ENCODE data around the gene DNAH2.
"Not testable (repeated sequence)": the region's sequence is repeated elsewhere in the genome, so short reads cannot be mapped to it uniquely, and the experiment has no call there.

DNAH2 gene

DNA sequence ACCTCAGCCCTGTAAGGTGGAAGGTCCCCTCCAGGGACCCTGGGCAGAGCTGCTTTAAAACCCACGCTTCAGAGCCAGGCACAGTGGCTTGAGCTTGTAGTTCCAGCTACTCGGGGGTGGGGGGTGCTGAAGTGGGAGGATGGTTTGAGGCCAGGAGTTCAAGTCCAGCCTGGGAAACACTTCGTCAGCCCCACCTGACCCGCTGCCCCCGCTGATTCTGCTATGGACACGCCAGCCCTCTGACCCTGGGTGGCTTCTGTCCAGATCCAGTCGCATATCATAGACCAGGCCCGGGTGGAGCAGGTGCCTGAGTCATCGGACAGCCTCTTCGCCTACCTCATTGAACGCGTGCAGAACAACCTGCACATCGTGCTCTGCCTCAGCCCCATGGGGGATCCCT lies 81.3 kb downstream of the DNAH2 start:
- H3K27me3 ChIP-seq (ENCODE audit: control insufficient read depth, insufficient read depth, low read length) = no peaks in the 10 kb centered on the region
- WGBS (ENCODE audit: insufficient coverage, insufficient read length) = no CpG with 5 or more reads among the region's 13 CpGs
- H3K36me3 ChIP-seq (ENCODE audit: control insufficient read depth, insufficient read depth, low read length) = no peaks in the 10 kb centered on the region
- no peak overlapping the region for H3K27ac ChIP-seq (ENCODE audit: low read length)
- H3K4me1 ChIP-seq (ENCODE audit: control insufficient read depth, insufficient read depth, low read length) = no peaks in the 10 kb centered on the region
- H3K9me3 ChIP-seq (ENCODE audit: control insufficient read depth, insufficient read depth, low read length) = no peaks in the 10 kb centered on the region
- no peak for DNase-seq (ENCODE audit: low read depth, low spot score)
- H3K4me3 ChIP-seq (ENCODE audit: low read length) = no peak overlapping the region

DNA sequence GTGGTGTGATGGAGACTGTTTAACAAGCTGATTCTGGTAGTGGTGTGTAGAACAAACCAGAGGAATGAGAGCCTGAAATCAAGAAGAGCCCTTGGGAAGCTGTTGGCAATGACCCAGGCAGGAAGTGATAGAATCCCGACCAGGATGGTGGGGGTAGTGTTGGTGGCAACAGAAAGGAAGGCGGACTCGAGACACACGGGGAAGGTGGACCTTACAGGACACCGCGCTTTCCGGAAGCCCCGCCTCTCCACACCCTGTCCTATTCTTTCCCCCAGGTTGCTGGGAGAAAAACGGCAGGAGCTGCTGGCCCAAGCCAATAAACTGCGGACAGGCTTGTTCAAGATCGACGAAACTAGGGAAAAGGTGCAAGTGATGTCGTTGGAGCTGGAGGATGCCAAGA lies 86.4 kb downstream of the DNAH2 start:
- DNase-seq (ENCODE audit: low read depth, low spot score) = no peak
- Histone ChIP-seq H3K36me3 (ENCODE audit: control insufficient read depth, insufficient read depth, low read length) (no peaks in the 10 kb centered on the region), H3K27ac (ENCODE audit: low read length) (no peak overlapping the region), H3K9me3 (ENCODE audit: control insufficient read depth, insufficient read depth, low read length) (no peaks in the 10 kb centered on the region), H3K27me3 (ENCODE audit: control insufficient read depth, insufficient read depth, low read length) (no peaks in the 10 kb centered on the region), H3K4me1 (ENCODE audit: control insufficient read depth, insufficient read depth, low read length) (no peaks in the 10 kb centered on the region), H3K4me3 (ENCODE audit: low read length) (no peak overlapping the region)
- WGBS (ENCODE audit: insufficient coverage, insufficient read length) = no CpG with 5 or more reads among the region's 13 CpGs

DNA sequence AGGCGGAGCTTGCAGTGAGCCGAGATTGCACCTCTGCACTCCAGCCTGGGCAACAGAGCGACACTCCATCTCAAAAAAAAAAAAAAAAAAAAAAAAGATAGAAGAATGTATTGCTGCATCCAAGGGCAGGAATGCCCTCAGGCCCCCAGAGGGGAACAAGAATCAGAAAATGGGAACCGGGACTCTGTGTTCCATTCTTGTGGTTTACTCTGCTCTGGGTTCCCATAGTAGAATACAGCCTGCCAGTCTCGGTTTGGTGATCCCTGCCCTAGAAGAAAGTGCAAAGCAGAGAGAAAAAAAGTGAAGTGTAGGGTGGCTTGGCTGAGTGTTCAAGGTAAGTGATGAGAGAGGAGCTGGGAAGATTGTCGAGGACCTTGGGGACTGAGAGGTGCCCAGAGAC lies 89.0 kb downstream of the DNAH2 start:
- no peaks in the 10 kb centered on the region for H3K9me3 ChIP-seq (ENCODE audit: control insufficient read depth, insufficient read depth, low read length)
- no peak for DNase-seq (ENCODE audit: low read depth, low spot score)
- no peak overlapping the region for H3K4me3 ChIP-seq (ENCODE audit: low read length)
- no peaks in the 10 kb centered on the region for H3K36me3 ChIP-seq (ENCODE audit: control insufficient read depth, insufficient read depth, low read length)
- no peaks in the 10 kb centered on the region for H3K4me1 ChIP-seq (ENCODE audit: control insufficient read depth, insufficient read depth, low read length)
- no peak overlapping the region for H3K27ac ChIP-seq (ENCODE audit: low read length)
- WGBS (ENCODE audit: insufficient coverage, insufficient read length) = no CpG with 5 or more reads among the region's 6 CpGs
- H3K27me3 ChIP-seq (ENCODE audit: control insufficient read depth, insufficient read depth, low read length) = no peaks in the 10 kb centered on the region

DNA sequence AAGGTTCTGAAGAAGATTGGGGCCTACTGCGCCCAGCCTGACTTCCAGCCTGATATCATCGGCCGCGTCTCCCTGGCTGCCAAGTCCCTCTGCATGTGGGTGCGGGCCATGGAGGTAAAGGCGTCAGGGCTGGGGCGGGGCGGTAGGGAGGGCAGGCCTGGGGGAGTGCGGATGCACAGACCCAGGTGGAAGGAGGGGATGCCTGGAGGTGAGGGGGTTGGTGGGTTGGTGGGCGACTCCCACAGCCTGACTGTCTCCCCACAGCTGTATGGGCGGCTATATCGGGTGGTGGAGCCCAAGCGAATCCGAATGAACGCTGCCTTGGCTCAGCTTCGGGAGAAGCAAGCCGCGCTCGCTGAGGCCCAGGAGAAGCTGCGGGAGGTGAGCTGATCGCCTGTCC lies 89.7 kb downstream of the DNAH2 start:
- Histone ChIP-seq H3K4me1 (ENCODE audit: control insufficient read depth, insufficient read depth, low read length) (no peaks in the 10 kb centered on the region), H3K36me3 (ENCODE audit: control insufficient read depth, insufficient read depth, low read length) (no peaks in the 10 kb centered on the region), H3K4me3 (ENCODE audit: low read length) (no peak overlapping the region), H3K27me3 (ENCODE audit: control insufficient read depth, insufficient read depth, low read length) (no peaks in the 10 kb centered on the region), H3K9me3 (ENCODE audit: control insufficient read depth, insufficient read depth, low read length) (no peaks in the 10 kb centered on the region), H3K27ac (ENCODE audit: low read length) (no peak overlapping the region)
- WGBS (ENCODE audit: insufficient coverage, insufficient read length) = no CpG with 5 or more reads among the region's 21 CpGs
- no peak for DNase-seq (ENCODE audit: low read depth, low spot score)

DNA sequence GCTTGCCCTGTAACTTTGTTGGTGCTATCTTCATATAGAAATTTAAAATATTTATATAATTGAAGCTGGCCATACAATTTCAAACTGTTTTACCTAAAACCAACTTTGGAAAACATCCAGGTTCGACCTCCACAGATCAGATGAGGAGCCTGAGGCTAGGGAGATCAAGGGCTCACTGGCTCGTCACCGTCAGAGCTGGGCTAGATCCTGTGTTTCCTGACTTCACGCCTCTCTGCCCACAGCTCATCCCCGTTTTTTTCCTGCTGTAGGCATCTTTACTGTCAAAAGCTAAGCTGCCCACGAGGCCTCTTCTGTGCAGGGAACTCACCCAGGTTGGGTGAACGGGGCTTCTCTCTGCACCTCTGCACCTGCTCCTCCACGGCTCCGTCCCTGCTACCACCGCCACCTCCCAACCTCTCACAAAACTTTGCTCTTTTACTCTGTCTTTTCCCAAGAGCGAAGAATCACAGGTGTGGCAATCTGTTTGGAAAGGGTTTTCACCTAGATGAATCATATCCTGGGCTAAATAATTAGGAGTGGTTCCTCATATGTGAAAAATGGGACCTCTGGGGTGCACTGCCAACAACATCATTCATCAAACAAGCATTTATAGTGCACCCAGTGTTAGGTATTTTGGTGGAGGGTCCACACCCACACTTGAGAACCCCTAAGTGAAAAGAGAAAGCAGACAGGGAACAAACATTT lies 91.7 kb downstream of the DNAH2 start:
- no CpG with 5 or more reads among the region's 11 CpGs for WGBS (ENCODE audit: insufficient coverage, insufficient read length)
- no peak for DNase-seq (ENCODE audit: low read depth, low spot score)
- Histone ChIP-seq H3K4me3 (ENCODE audit: low read length) (no peak overlapping the region), H3K4me1 (ENCODE audit: control insufficient read depth, insufficient read depth, low read length) (no peaks in the 10 kb centered on the region), H3K9me3 (ENCODE audit: control insufficient read depth, insufficient read depth, low read length) (no peaks in the 10 kb centered on the region), H3K27ac (ENCODE audit: low read length) (no peak overlapping the region), H3K36me3 (ENCODE audit: control insufficient read depth, insufficient read depth, low read length) (no peaks in the 10 kb centered on the region), H3K27me3 (ENCODE audit: control insufficient read depth, insufficient read depth, low read length) (no peaks in the 10 kb centered on the region)

DNA sequence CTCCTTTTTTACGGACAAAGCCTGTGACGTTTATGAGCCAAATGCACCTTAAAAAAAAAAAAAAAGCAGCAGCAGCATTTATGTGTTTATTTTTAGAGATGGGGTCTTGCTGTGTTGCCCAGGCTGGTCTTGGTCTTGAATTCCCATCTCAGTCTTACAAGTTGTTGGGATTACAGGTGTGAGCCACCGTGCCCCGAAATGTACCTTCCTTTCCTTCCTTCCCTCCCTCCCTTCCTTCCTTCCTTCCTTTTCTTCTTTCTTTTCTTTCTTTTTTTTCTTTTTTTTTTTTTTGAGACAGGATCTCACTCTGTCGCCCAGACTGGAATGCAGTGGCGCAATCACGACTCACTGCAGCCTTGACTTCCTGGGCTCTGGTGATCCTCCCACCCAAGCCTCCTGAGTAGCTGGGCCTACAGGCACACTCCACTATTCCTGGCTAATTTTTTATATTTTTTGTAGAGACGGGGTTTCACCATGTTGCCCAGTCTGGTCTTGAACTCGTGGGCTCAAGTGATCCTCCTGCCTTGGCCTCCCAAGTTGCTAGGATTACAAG lies 92.3 kb downstream of the DNAH2 start:
- not testable (repeated sequence) for H3K4me1 ChIP-seq (ENCODE audit: control insufficient read depth, insufficient read depth, low read length); H3K36me3 ChIP-seq (ENCODE audit: control insufficient read depth, insufficient read depth, low read length); H3K9me3 ChIP-seq (ENCODE audit: control insufficient read depth, insufficient read depth, low read length); H3K27ac ChIP-seq (ENCODE audit: low read length); DNase-seq (ENCODE audit: low read depth, low spot score); H3K27me3 ChIP-seq (ENCODE audit: control insufficient read depth, insufficient read depth, low read length); H3K4me3 ChIP-seq (ENCODE audit: low read length)
- WGBS (ENCODE audit: insufficient coverage, insufficient read length) = no CpG with 5 or more reads among the region's 9 CpGs

DNA sequence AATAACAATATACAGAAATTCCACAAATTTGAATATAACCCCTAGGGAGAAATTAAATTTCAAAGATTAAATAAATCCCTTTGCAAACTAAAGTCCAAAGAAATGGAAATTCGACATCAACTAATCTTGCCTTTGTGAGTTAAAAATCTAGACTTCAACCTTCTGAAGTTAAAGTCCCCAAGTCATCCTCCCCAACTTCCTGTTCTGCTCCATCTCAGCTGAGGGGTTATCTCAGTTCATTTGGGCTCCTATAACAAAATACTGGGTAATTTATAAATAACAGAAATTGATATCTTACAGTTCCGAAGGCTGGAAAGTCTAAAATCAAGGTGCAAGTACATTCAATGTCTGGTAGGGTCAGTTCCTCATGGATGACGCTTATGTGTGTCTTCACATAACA lies 93.7 kb downstream of the DNAH2 start:
- WGBS (ENCODE audit: insufficient coverage, insufficient read length) = no CpG with 5 or more reads among the region's 3 CpGs
- no peaks in the 10 kb centered on the region for H3K27me3 ChIP-seq (ENCODE audit: control insufficient read depth, insufficient read depth, low read length)
- no peaks in the 10 kb centered on the region for H3K36me3 ChIP-seq (ENCODE audit: control insufficient read depth, insufficient read depth, low read length)
- DNase-seq (ENCODE audit: low read depth, low spot score) = no peak
- no peaks in the 10 kb centered on the region for H3K4me1 ChIP-seq (ENCODE audit: control insufficient read depth, insufficient read depth, low read length)
- H3K27ac ChIP-seq (ENCODE audit: low read length) = no peak overlapping the region
- no peak overlapping the region for H3K4me3 ChIP-seq (ENCODE audit: low read length)
- H3K9me3 ChIP-seq (ENCODE audit: control insufficient read depth, insufficient read depth, low read length) = no peaks in the 10 kb centered on the region

DNA sequence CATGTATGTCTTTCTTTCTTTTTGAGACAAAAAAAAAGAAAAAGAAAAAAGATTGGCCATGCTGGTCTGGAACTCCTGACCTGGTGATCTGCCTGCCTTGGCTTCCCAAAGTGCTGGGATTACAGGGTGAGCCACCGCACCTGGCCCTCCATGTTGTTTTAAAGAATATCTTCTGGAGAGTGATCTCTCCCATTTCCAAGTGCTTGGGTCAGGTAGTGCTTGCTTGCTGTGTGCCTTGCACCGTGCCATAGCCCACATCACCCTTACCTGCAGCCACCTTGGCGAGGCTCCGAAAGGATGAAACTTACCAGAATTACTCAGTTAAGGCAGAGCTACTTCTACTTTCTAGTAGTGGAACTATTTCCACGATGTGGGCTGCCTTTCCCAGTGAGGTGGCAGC lies 97.4 kb downstream of the DNAH2 start:
- Histone ChIP-seq H3K36me3 (ENCODE audit: control insufficient read depth, insufficient read depth, low read length) (no peaks in the 10 kb centered on the region), H3K4me1 (ENCODE audit: control insufficient read depth, insufficient read depth, low read length) (no peaks in the 10 kb centered on the region; the same call in 1 of the 2 replicates), H3K27ac (ENCODE audit: low read length) (no peak overlapping the region), H3K9me3 (ENCODE audit: control insufficient read depth, insufficient read depth, low read length) (no peaks in the 10 kb centered on the region), H3K27me3 (ENCODE audit: control insufficient read depth, insufficient read depth, low read length) (no peaks in the 10 kb centered on the region), H3K4me3 (ENCODE audit: low read length) (no peak overlapping the region)
- no peak for DNase-seq (ENCODE audit: low read depth, low spot score)
- no CpG with 5 or more reads among the region's 5 CpGs for WGBS (ENCODE audit: insufficient coverage, insufficient read length)

DNA sequence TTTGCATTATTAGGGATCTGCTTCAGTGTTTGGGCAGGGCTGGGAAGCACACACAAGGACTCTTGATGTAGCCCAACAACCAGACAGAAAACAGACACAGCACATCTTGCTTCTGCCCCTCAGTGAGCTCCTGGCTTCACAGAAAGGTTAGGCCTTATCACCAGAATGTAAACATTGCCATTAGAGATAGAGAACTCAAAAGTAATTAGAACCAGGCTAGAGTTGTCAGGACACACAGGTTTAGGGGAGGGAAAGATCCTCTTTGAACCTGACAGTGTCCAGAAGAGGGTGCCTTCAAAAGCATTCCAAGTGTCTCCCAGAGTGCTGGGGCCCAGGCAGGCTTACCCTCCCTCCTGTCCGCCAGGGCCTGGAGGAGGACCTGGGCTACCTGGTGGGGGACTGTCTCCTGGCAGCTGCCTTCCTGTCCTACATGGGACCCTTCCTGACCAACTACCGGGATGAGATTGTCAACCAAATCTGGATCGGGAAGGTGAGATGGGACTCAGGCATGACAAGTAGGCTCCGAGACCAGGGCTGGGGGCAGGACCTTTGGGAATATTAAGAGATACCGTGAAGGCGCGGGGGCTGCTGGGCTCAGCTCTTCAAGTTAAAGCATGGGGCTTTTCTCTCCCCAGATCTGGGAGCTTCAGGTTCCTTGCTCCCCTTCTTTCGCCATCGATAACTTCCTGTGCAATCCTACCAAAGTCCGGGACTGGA lies 99.5 kb downstream of the DNAH2 start:
- no peak overlapping the region for H3K27ac ChIP-seq (ENCODE audit: low read length)

DNA sequence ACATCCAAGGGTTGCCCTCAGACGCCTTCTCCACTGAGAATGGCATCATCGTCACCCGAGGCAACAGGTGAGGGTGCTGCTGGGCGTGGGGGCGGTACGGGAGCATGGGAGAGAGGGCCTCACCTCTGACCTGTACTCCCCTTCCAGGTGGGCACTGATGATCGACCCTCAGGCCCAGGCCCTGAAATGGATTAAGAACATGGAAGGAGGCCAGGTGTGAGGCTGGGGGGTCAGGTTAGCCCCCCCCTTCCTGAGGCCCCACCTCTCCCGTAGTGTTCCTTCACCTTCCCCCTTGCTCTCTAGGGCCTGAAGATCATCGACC lies 100.1 kb downstream of the DNAH2 start:
- H3K9me3 ChIP-seq (ENCODE audit: control insufficient read depth, insufficient read depth, low read length) = no peaks in the 10 kb centered on the region
- no CpG with 5 or more reads among the region's 9 CpGs for WGBS (ENCODE audit: insufficient coverage, insufficient read length)
- DNase-seq (ENCODE audit: low read depth, low spot score) = no peak
- H3K27ac ChIP-seq (ENCODE audit: low read length) = no peak overlapping the region
- no peaks in the 10 kb centered on the region; the same call in 1 of the 2 replicates for H3K4me1 ChIP-seq (ENCODE audit: control insufficient read depth, insufficient read depth, low read length)
- H3K4me3 ChIP-seq (ENCODE audit: low read length) = no peak overlapping the region
- H3K36me3 ChIP-seq (ENCODE audit: control insufficient read depth, insufficient read depth, low read length) = no peaks in the 10 kb centered on the region
- no peaks in the 10 kb centered on the region for H3K27me3 ChIP-seq (ENCODE audit: control insufficient read depth, insufficient read depth, low read length)

More for the DNA sequence above, 99.5 kb downstream of the DNAH2 start:
- no peak for DNase-seq (ENCODE audit: low read depth, low spot score)
- WGBS (ENCODE audit: insufficient coverage, insufficient read length) = no CpG with 5 or more reads among the region's 10 CpGs
- Histone ChIP-seq H3K36me3 (ENCODE audit: control insufficient read depth, insufficient read depth, low read length) (no peaks in the 10 kb centered on the region), H3K4me3 (ENCODE audit: low read length) (no peak overlapping the region), H3K9me3 (ENCODE audit: control insufficient read depth, insufficient read depth, low read length) (no peaks in the 10 kb centered on the region), H3K27me3 (ENCODE audit: control insufficient read depth, insufficient read depth, low read length) (no peaks in the 10 kb centered on the region), H3K4me1 (ENCODE audit: control insufficient read depth, insufficient read depth, low read length) (no peaks in the 10 kb centered on the region; the same call in 1 of the 2 replicates)

Measured in iPS DF 6.9 (cell line).